Epithelial cell of proximal tubule (primary cell): Measurements from ENCODE around the gene LGR6. TPM values are rescaled to one million over a fixed set of nuclear protein-coding genes. Genes with fewer than 3 reads are reported as not detected.
"Not testable (repeated sequence)": the region's sequence is repeated elsewhere in the genome, so short reads cannot be mapped to it uniquely, and the experiment has no call there.

Experiments
- DNase-seq: peaks from one replicate; pipeline ENCODE4 v3.0.0-alpha.2; 2011; ENCODE audit warnings: low read depth
- H3K4me3 ChIP-seq: 2 replicates; pipeline ENCODE4 v1.5.1; 2011; ENCODE audit warnings: low read depth, mild to moderate bottlenecking, low read length
- CTCF ChIP-seq: conservative IDR thresholded peaks from 2 replicates; pipeline ENCODE4 v1.5.1; 2012; ENCODE audit warnings: low read depth, mild to moderate bottlenecking, low read length
- total RNA-seq: library from RNA; depleted of rRNA; stranded (reverse); fragments of >200 nt; gene quantifications from 2 replicates; pipeline ENCODE4 v1.2.3, GENCODE V29; 2015

LGR6 gene
- total RNA-seq, 1 donor from 2014 or later = not detected

DNA sequence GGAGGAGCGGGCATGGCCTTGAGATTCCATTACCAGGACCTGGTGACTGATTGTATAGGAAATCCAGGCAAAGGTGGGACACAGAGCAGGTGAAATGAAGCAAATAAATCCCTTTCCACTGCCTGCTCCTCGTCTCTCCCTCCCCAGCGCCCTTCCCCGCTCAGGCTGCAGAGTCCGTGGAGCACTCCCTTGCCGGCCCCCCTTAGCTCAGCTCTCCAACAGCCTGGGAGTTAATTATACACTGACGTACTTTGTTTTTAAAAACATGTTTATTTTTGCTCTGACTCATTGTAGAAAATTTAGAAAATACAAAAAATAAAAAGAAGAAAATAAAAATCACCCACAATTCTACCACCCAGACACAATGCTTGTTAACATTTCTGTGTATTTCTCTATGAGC is 61.7 kb downstream of the LGR6 start:
- TF ChIP-seq CTCF = no peak
- H3K4me3 ChIP-seq = no peak overlapping the region
- no peak for DNase-seq

DNA sequence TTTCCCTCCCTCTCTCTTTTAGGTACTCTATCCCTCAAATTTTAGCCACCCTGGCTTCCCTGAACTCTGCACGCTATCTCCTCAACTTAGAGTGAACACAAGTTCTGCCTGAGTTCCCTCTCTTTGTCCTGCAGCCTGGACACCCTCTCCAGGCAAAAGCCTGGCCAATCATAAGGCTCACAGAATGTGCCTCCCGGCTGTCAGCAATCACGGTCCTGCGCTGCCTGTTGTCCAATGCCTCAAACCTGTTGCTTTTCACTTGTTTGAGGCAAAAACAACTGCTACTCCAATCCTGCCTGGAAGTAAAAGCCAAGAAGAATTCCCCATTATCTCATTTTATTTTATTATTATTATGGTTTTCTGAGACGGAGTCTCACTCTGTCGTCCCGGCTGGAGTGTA is 66.1 kb downstream of the LGR6 start:
- no peak for TF ChIP-seq CTCF
- DNase-seq = no peak
- H3K4me3 ChIP-seq = no peak overlapping the region

DNA sequence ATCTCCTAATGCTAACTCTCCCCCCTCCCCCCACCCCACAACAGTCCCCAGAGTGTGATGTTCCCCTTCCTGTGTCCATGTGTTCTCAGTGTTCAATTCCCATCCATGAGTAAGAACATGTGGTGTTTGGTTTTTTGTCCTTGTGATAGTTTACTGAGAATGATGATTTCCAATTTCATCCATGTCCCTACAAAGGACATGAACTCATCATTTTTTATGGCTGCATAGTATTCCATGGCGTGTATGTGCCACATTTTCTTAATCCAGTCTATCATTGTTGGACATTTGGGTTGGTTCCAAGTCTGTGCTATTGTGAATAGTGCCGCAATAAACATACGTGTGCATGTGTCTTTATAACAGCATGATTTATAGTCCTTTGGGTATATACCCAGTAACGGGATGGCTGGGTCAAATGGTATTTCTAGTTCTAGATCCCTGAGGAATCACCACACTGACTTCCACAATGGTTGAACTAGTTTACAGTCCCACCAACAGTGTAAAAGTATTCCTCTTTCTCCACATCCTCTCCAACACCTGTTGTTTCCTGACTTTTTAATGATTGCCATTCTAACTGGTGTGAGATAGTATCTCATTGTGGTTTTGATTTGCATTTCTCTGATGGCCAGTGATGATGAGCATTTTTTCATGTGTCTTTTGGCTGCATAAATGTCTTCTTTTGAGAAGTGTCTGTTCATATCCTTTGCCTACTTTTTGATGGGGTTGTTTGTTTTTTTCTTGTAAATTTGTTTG is 67.8 kb downstream of the LGR6 start:
- DNase-seq, H3K4me3 ChIP-seq: not testable (repeated sequence)

DNA sequence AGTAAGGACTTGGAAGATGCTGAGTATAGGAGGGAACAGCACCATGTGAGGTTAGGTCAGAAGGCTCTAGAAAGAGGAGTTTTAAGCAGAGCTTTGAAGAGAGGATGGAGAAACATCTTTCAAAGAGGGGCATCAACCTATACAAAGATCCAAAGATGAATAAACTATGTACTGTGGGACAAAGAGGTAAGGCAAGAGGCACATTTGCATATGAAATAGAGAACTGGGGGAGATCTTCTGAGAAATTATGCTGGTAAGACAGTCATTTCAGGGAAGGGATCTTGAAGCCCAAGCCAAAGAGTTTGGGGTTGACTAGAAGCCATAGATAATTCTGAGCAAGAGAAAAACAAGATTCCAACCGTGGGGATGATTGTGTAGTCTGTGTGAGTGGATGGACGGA is 70.0 kb downstream of the LGR6 start:
- no peak overlapping the region for H3K4me3 ChIP-seq
- DNase-seq = no peak
- no peak for TF ChIP-seq CTCF

DNA sequence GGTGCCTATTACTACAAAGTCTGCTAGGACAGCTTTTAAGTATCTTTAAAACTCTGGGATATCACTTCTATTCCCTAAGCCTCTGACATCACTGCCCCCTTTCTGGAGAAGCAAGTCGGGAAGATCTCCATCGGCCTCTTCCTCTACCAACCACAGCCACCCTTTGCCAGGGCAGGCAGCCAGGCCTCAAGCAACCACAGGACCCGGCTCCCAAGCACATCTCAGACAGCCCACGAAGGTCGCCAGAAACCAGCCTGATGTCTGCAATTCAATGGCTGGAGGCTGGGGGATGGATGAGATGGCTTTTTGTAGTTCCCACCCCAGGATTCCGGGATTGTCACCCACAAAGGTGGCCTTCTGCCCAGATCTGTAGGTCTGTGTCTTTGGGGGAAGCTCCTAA is 70.7 kb downstream of the LGR6 start:
- H3K4me3 ChIP-seq = no peak overlapping the region
- TF ChIP-seq CTCF = no peak
- no peak for DNase-seq

GRCh38 chr1:202264726-202265125 is 71.1 kb downstream of the LGR6 start:
- no peak overlapping the region for H3K4me3 ChIP-seq
- no peak for TF ChIP-seq CTCF
- no peak for DNase-seq

DNA sequence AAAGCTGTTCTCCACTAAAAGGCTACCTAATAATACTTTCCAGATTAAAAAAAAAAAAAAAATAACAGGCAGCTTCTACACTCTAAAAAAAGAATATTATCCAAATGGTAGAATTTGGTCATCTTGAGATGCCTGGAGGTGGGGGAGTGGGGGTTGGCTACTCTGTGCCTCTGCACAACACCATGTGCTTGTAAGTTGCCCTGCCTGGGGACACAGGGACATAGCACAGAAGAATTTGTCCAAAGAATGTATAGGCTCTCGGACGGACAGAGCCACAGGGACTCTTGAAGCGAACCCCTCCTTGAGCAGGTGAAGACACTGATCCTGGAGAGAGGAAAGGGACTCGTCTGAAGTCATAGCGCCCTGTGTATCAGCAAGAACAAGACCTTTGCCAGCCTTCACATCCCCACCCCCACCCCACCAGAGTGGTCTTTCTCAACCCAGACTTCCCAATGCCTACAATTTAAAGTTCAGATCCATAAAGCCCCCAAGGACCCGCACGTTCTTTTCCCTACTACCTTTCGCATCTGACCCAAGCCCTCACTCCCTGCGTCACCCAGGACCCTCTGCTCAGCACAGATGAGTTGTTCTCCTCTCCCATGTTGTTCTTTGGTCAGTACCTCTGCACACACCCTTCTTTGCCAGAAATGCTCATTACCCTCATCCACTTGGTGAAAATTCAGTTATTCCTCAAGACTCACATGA is 72.6 kb downstream of the LGR6 start:
- H3K4me3 ChIP-seq = no peak overlapping the region
- no peak for DNase-seq
- TF ChIP-seq CTCF = no peak
